NCI-H1694 (cell line): ENCODE data around the gene PCYOX1L.

ENCODE experiments used
- DNase-seq: peaks from one replicate; lab custom pipeline; 2025; lab: John Stamatoyannopoulos, UW

PCYOX1L gene

GRCh38 chr5:149367972-149368645, 10.3 kb downstream of the PCYOX1L start:
- DNase-seq, result no peak

GRCh38 chr5:149370878-149371277, 13.0 kb downstream of the PCYOX1L start:
- no peak for DNase-seq

GRCh38 chr5:149371296-149371962, 13.6 kb downstream of the PCYOX1L start:
- DNase-seq, result peak; percentile 58

- DNase-seq, result no peak
Observed at GRCh38 chr5:149372076-149372795, 14.4 kb downstream of the PCYOX1L start.

- no peak for DNase-seq
Observed at GRCh38 chr5:149372932-149373331, 15.1 kb downstream of the PCYOX1L start.

GRCh38 chr5:149374303-149374702, 16.5 kb downstream of the PCYOX1L start:
- DNase-seq, result no peak

GRCh38 chr5:149374801-149375200, 17.0 kb downstream of the PCYOX1L start:
- DNase-seq, result no peak

GRCh38 chr5:149375434-149375833, 17.6 kb downstream of the PCYOX1L start:
- no peak for DNase-seq

- no peak for DNase-seq
Observed at GRCh38 chr5:149376104-149376503, 18.3 kb downstream of the PCYOX1L start.

- no peak for DNase-seq
Observed at GRCh38 chr5:149376711-149377447, 19.0 kb downstream of the PCYOX1L start.

- no peak for DNase-seq
Observed at GRCh38 chr5:149378241-149378820, 20.5 kb downstream of the PCYOX1L start.

GRCh38 chr5:149379177-149379761, 21.4 kb downstream of the PCYOX1L start, which contains the start of gene IL17B:
TSS of gene IL17B (minus strand) at chr5:149379292. CDS start at chr5:149379225, 67 bp downstream.
- no peak for DNase-seq

- DNase-seq, result no peak
Observed at GRCh38 chr5:149379818-149380374, 22.1 kb downstream of the PCYOX1L start.

GRCh38 chr5:149380466-149381121, 22.7 kb downstream of the PCYOX1L start:
- DNase-seq, result no peak

- DNase-seq, result no peak
Observed at GRCh38 chr5:149381261-149381985, 23.6 kb downstream of the PCYOX1L start.

GRCh38 chr5:149381986-149382338, 24.1 kb downstream of the PCYOX1L start:
- DNase-seq, result peak; percentile 24

GRCh38 chr5:149382517-149383220, 24.8 kb downstream of the PCYOX1L start:
- DNase-seq, result no peak

- DNase-seq, result no peak
Observed at GRCh38 chr5:149383399-149383798, 25.6 kb downstream of the PCYOX1L start.

- DNase-seq, result no peak
Observed at GRCh38 chr5:149386166-149386565, 28.3 kb downstream of the PCYOX1L start.
